Activated CD4-positive, alpha-beta T cell treated with anti-CD3 and anti-CD28 coated beads for 4 hours (primary cell): ENCODE data around the gene ST3GAL6.
"Not testable (repeated sequence)": the region's sequence is repeated elsewhere in the genome, so short reads cannot be mapped to it uniquely, and the experiment has no call there.

Source experiments
- DNase-seq, 2 donors: peaks; one replicate each; pipeline ENCODE4 v3.0.0-alpha.2; 2020

Gene ST3GAL6

DNA sequence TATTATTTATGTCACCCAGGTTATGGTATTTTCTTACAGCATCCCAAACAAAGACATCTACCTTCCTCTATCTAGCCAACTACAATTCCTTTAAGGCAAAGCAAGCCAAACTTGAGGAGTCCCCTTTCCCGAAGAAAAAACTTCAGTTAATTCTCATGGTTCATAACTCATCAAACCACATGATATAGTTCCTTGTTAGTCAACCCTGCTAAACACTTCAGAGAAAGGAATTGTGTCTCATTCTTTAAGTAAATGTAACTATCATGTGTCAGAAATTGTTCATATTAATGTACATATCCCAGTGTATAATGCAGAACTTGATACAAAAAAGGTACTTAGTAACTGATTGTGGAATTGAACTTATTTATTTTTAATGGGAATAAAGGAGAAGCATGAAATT, 44.4 kb downstream of the ST3GAL6 start:
- DNase-seq = no peak

DNA sequence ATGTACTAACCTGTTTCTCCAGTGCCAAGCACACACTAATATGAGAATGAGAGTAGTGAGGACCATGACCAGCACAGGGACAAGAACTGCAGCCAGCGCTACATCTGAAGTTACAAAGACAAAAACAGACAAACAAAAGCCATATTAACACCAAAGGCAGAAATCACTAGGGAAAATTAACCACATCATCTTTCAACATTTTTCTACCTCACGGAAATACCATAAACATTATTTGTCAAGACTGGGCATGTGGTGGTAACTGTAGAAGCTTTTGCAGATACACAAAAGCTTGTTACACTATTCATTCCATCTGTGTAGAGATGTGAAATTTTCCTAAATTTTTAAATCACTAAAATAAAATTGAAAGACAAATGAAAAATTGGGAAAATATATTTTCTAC, 44.9 kb downstream of the ST3GAL6 start:
- no peak for DNase-seq

DNA sequence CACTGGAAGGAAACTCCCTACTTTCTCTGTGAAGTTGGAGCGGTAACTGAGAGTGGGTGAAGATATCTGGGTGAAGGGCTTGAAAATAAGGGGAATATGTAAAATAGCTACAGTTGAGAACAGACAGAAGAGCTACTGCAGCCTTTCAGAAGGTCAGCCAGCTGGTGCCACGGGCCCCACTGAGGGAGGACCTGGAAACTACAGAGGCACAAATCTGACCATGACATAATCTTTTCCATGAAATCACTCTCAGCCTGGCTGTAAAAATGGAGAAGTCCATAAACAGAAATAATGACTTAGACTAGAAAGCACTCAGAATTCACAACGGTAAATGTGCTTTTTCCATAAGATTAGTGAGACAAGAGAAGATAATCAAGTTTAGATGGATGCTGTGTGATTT, 46.4 kb downstream of the ST3GAL6 start:
- DNase-seq = no peak

DNA sequence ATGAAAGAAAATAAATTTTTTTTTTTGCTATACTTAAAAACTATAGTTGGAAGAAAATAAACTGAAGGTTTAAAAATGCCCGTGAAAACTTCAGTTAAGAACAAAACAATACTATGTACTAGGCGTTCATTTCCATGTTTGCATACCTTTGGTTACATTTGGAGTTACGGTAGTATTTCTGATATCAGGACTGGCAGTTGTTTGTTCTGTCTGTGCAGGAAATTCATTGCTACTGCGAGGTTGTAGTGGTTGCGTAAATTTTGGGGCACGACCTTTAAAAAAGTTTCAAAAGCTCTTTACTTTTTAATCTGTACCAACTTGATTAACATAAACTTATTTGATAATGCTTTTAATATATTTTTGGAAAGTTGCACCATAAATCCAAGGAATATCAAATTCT, 47.9 kb downstream of the ST3GAL6 start:
- no peak for DNase-seq

DNA sequence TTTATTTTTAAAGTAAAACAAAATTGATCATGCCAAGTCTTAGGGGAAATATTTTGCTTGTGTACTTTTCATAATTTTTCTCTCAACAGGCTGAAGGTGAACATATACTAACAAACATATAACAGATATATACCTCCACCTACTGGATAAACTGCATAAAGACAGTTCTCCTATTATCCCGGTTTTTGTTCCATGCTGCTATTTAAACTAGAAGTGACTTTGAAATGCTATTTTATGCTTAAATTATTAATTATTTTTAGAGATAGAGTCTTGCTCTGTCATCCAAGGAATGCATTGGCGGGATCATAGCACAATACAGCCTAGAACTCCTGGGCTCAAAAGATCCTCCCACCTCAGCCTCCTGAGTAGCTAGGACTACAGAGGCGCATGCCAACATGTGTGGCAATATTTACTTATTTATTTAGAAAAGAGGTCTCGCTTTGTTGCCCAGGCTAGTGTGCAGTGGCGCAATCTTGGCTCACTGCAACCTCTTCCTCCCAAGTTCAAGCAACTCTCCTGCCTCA, 49.8 kb downstream of the ST3GAL6 start:
- no peak for DNase-seq

DNA sequence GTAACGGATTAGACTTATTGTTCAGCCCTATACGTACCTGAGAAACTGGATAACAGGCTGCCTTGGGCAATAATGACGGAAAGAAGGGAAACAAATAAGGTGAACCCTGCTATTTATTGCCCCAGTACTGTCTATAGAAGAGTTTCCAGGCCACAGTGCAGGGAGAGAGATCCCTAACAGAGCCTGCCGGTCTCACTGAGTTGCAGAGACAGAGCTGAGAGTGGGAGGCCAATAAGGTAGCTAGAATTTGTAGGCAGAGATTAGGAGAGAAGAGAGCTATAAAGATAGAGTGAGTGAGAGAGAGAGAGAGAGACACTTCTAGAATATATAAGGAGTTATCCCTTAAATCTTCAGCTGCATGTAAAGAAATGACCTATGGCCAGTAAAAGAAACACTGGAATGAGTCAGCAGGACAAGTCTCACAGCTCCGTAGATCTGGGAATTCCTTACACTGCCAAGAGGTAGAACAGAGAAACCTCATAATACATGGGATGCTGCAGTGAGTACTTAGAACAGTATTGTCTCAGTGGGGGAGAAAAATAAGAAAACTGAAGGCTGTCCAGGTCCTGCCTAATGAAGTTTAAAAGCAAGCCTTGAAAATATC, 51.8 kb downstream of the ST3GAL6 start:
- no peak for DNase-seq

DNA sequence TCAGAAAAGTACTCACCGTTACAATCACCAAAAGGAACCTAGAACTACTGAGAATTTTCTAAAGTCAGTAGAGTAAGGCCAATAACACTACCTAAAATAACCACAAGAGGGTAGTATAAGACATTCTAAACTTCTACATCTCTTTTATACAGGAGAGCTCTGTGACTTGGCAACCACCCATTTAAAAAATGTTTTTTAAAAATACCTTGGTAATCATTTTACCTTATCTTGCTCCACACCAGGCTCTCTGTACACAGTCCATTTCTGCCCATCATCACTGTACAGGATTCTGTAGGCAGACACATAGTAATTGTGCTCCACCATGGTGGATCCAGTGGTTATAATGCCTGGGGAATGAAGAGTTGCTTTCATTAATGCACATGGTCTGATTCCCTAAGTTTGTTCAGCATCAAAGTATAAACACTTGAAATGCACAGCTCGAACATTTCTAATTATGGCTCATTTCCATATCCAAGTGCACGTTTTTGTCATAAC, 54.5 kb downstream of the ST3GAL6 start:
- no peak for DNase-seq

DNA sequence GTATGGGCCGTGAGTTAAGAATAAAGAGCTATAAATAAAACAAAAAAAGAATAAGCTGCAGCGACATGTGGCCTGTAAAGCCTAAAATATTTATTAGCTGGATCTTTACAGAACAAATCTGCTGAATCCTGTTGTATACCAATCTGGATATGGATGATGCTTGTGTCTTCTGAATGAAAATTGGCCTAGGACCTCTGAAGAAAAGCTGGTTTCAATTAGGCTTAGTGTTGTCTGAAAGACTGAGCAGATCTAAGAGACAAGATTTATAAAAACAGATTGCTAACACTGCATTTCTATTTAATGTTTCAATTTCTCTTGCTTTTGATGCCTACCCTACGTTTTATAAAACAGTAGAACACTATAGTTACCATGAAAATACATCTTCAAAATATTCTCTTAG, 57.9 kb downstream of the ST3GAL6 start:
- DNase-seq = no peak

DNA sequence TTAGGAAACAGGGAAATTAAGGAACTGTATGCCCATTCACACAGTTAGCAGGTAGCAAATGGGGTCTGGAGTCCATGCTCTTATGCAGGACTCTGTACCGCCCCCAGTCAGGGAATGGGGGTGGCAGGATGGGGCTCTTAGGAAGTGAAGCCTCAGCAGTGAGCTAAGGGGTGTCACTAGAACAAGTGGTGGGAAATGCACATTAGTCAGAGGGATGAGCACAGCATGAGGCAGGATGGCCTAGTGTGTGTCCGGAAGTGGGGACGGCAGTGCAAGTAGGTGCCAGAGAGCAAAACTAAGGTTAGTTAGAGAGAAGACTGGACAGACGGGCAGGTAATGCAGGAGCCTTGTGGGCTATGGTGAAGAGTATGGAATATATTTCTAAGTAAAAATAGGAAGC, 60.7 kb downstream of the ST3GAL6 start:
- DNase-seq = no peak

DNA sequence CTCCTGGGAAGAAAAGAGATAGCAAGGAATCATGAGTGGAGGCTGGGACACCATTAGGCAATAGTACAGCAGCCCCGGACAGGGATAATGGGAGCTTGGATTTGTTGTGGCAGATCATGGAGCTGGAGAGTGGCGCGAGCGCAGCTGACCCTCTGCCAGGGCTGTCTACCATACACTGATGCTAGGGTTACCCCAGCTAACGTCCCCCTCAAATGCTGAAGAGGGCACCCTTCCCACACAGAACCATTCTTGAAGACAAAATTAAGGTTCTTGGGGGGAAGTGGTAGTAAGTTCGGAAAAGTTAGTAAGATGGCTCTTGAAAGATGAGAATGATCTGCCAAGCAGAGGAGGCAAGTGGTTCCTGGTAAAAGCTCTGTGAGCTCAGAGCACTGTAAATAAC, 61.1 kb downstream of the ST3GAL6 start:
- DNase-seq = no peak

DNA sequence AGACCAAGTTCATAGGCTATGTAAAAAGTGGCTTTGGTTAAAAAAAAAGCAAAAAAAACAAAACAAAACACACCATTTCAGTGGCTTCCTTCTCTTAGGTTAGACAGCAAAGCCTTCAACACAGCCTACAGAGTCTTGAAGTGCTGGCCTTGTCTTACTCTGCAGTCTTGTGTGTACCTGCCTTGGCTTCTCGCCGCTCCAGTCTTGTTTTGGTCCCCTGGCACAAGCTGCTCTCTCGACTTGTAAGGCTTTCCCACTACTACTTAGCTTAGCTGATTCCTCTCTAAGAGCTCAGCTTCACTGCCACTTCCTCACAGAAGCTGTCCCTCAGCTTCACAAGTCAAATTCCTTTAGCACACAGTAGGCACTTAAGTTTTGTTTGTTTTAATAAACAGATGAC, 63.0 kb downstream of the ST3GAL6 start:
- no peak for DNase-seq

DNA sequence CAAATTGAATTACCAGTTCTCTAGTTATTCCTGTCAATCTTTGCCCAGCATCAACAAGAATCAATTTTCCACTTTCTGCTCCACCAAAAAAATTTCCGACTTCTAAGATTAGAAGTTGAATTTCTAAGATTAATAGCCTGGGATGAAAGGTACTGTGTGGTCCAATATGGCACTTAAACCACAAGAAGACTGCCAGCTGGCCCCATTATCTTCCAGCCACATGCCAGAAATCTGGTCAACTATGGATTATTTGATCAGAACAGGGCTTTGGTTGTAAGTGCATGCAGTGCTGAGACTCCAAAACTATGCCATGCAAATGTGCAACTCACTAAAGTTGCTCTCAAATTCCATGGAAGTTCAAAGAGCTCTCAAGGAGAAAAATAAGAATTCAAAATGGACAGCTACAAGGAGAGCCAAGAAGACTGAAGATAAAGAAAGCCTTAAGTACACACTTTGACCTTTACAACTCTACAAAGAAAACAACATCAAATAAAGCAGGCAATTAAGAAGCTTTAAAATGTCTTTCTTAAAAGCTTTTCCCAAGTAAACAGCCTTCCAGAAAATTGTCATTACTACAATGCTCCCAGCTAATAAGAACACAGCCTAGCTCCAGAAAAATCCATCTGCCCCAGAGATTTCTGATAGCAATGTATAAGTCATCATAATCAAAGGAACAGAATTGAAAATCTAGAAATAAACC, 64.2 kb downstream of the ST3GAL6 start:
- no peak for DNase-seq

DNA sequence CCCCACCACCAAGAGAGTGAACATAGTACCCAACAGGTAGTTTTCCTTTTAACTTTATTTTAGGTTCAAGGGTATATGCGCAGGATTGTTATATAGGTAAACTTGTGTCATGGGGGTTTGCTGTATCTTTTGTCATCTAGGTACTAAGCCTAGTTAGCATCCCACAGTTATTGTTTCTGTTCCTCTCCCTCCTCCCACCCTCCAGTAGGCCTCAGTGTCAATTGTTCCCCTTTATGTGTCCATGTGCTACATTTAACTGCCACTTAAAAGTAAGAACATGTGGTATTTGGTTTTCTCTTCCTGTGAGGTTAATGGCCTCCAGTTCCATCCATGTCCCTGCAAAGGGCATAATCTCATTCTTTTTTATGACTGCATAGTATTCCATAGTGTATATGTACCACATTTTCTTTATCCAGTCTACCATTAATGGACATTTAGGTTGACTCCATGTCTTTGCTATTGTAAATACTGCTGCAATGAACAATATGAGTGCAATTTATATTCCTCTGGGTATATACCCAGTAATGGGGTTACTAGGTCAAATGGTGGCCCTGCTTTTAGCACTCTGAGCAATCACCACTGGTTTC, 66.2 kb downstream of the ST3GAL6 start:
- DNase-seq = no peak

DNA sequence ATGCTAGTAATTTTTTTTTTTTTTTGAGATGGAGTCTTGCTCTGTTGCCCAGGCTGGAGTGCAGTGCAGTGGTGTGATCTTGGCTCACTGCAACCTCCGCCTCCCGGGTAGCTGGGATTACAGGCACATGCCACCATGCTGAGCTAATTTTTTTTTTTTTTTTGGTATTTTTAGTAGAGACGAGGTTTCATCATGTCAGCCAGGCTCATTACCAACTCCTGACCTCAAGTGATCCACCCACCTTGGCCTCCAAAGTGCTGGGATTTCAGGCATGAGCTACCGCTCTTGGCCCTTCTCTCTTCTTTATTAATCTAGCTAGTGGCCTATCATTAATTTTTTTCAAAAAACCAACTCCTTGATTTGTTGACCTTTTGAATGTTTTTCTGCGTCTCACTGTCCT, 67.9 kb downstream of the ST3GAL6 start:
- DNase-seq = not testable (repeated sequence)

DNA sequence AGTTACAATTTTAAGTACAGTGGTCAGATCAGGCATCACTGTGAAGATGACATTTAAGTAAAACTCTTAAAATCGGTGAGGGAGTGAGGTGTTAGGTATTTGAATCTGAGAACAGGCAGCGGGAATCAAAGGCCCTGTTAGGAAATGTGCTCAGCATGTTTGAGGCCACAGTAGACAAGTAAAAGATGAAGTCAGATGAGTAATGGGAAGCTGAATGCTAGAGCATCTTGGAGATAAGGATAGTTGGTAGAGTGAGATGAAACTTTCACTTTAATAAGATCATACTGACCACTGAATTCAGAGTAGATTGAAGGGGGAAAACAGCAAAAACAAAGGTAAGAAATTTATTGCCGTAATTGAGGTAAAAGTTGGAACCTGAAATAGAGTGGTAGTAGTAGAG, 76.7 kb downstream of the ST3GAL6 start:
- DNase-seq = no peak

DNA sequence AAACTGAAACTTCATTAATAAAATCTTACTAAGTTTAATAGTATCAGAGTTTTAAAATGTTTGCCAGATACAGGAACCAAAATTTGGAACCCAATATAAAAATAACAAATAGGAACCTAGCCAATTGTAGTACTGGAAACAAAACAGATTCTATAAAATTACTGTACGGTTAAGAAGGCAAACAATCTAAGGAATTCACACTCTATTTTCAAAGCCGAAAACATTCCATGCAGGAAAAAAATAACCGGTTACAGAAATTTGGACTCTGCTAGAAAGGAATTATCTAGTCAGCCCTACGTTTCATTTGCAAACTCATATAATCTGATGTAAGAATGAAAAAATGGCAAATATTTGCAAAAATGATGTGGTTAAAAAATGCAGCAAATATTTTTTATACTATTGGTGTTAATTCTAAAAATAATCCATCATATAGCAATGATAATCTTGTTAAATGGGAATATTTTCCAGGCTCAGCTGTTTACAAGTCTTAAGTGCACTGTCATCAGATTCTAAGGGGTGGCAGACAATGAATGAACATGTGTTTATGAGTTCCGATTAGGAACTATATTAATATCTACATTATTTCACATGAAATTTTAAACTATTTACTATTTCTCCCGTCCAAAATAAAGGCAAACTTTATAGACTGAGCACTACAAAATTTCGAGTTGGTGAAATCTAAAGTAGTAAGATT, 80.3 kb downstream of the ST3GAL6 start:
- no peak for DNase-seq
